HS-27A (cell line): ENCODE measurements around the gene FCER2.
"Not testable (repeated sequence)": the region's sequence is repeated elsewhere in the genome, so short reads cannot be mapped to it uniquely, and the experiment has no call there.

Experiments used
- DNase-seq: peaks from one replicate; pipeline ENCODE4 v3.0.0-alpha.2; 2012; ENCODE audit warnings: low read depth, missing footprints

The FCER2 gene

DNA sequence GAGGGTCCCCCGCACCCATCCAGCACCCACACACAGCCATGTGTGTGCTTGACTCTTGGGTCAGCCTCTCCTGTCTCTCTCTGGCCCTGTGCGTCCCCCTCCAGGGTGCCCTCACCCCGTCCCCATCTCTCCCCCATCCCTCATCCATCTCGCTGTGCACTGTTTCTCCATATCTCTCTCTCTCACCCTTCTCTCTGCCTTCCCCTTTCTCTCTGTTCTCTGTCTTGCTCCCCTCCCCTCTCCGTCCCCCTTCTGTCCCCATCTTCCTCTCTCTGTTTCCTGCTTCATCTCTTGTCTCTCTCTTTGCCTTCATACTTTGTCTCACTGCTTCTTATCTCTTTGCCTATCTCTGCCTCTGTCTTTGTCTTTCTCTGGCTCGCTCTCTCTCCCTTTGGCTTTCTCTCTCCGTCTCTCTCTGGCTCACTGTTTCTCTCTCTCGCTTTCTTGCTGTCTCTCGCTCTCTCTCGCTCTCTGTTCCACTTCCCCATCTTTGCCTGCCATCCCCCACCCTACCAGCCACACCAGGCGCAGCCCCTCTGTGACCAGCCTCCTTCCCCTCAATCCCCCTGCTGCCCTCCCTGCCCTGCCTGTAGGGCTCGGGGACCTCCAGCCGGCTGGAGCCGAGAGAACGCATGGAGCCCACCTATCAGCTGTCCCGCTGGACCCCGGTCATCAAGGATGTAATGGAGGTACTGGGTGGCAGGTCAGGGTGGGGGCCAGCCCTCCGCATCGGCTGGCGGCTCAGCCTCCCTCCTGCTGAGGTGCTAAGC, 56.1 kb downstream of the FCER2 start:
- no peak for DNase-seq

- DNase-seq: no peak
These were observed 56.8 kb downstream of the FCER2 start for GRCh38 chr19:7645163-7645562.

- no peak for DNase-seq
These were observed 57.4 kb downstream of the FCER2 start for GRCh38 chr19:7644550-7644877.

DNA sequence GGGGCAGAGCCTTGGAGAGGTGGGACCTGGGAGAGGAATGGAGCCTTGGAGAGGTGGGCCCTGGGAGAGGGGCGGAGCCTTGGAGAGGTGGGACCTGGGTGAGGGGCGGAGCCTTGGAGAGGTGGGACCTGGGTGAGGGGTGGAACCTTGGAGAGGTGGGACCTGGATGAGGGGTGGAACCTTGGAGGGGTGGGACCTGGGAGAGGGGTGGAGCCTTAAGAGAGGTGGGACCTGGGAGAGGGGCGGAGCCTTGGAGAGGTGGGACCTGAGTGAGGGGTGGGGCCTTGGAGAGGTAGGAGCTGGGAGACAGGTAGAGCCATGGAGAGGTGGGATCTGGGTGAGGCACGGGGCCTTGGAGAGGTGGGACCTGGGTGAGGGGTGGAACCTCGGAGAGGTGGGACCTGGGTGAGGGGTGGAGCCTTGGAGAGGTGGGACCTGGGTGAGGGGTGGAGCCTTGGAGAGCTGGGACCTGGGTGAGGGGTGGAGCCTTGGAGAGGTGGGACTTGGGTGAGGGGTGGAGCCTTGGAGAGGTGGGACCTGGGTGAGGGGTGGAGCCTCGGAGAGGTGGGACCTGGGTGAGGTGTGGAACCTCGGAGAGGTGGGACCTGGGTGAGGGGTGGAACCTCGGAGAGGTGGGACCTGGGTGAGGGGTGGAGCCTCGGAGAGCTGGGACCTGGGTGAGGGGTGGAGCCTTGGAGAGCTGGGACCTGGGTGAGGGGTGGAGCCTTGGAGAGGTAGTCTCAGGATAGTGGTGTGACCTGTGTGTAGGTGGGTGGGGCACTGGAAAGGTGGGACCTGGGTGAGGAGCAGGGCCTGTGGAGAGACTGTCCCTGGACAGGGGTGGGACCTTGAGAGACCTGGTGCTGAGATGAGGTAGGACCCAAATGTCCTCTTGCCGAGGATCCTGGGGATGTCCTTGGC, 58.0 kb downstream of the FCER2 start:
- not testable (repeated sequence) for DNase-seq

GRCh38 chr19:7643031-7643415, 58.9 kb downstream of the FCER2 start:
- no peak for DNase-seq

- DNase-seq: no peak
These were observed 59.5 kb downstream of the FCER2 start for GRCh38 chr19:7642295-7643030.

- DNase-seq: no peak
These were observed 60.3 kb downstream of the FCER2 start for GRCh38 chr19:7641290-7642276.

DNA sequence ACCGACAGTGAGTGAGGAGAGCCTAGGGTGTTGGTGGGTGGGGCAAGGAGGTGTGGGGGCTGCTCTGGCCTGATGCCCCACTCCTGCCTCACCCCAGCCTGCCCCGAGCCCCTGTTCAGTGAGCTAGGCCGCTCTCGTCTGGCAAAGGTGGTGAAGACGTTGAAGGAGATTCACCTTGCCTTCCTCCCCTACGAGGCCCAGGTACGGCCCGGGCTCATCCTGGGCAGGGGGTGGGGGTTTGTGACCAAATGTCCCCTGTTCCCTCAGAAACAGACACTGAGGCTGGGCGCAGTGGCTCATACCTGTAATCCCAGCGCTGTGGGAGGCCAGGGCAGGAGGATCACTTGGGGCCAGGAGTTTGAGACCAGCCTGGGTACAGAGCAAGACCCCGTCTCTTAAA, 61.1 kb downstream of the FCER2 start:
- DNase-seq: no peak

DNA sequence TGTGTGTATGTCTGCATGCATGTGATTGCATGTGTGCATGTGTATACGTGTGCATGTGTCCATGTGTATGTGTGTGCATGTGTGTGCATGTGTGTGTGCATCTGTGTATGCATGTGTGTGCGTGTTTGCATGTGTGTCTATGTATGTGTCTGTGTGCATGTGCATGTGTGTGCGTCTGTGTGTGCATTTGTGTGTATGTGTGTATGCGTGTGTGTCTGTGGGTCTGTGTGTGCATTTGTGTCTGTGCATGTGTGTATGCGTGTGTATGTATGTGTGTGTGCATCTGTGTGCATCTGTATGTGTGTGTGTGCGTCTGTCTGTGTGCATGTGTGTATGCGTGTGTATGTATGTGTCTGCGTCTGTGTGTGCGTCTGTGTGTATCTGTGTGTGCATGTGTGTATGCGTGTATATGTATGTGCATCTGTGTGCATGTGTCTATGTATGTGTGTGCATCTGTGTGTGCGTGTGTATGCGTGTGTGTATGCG, 62.0 kb downstream of the FCER2 start:
- DNase-seq: no peak

- no peak for DNase-seq
These were observed 63.0 kb downstream of the FCER2 start for GRCh38 chr19:7638802-7639465.
